ENCODE data around the gene C9. TPM values are rescaled to one million over a fixed set of nuclear protein-coding genes. Genes with fewer than 3 reads are reported as not detected.
"Not testable (repeated sequence)": the region's sequence is repeated elsewhere in the genome, so short reads cannot be mapped to it uniquely, and the experiment has no call there.

C9 gene
- total RNA-seq, 1 donor from 2014 or later: 0.96 TPM

DNA sequence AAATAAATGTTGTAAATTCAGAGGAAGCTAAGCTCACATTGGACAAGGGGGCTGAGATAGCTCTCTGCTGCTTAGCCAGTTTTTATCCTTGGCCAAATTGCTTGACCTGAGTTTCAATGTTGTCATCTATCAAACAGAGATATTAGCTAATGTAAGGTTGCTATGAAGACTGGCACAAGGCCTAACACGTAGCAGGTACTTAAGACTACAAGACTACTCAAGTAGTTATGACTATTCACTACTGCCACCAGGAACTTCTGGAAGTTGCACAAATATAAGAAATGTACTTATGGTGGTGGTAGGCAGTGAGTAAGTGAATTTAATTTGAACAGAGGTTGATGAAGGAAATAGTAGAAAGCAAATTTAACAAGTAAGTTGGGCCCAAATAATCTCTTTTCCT, 127.6 kb downstream of the C9 start:
- Histone ChIP-seq H3K9me3 (peaks cover 0 to 15% of the 10 kb centered on the region in 2 donors), H3K27ac (no peak overlapping the region), H3K27me3 (no peaks in the 10 kb centered on the region), H3K36me3 (no peaks in the 10 kb centered on the region), H3K4me1 (no peaks in the 10 kb centered on the region), H3K4me3 (no peak overlapping the region)
- intact Hi-C loops (cut with DNase I): no loop called here
- no peak for DNase-seq (ENCODE audit: low spot score in 2 of 2)
- TF ChIP-seq, protein P1, sequence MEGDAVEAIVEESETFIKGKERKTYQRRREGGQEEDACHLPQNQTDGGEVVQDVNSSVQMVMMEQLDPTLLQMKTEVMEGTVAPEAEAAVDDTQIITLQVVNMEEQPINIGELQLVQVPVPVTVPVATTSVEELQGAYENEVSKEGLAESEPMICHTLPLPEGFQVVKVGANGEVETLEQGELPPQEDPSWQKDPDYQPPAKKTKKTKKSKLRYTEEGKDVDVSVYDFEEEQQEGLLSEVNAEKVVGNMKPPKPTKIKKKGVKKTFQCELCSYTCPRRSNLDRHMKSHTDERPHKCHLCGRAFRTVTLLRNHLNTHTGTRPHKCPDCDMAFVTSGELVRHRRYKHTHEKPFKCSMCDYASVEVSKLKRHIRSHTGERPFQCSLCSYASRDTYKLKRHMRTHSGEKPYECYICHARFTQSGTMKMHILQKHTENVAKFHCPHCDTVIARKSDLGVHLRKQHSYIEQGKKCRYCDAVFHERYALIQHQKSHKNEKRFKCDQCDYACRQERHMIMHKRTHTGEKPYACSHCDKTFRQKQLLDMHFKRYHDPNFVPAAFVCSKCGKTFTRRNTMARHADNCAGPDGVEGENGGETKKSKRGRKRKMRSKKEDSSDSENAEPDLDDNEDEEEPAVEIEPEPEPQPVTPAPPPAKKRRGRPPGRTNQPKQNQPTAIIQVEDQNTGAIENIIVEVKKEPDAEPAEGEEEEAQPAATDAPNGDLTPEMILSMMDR (IDR thresholded peaks at IDR 0.05): no peak

DNA sequence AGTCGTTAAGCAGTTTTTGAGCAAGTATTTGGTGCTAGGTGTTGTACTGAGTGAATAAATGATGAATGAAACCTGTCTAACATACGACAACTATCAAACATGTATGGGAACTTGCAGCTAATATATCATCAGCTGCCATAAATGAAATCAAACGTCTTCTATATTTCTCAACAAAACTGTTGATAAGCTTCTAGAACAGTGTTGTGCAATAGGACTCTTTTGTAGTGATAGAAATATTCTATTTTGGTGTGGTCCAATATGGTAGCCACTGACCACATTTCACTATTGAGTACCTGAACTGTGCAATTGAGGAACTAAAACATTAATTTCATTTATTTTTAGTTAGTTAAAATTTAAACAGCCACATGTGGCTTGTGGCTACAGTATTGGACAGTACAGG, 128.6 kb downstream of the C9 start:
- H3K27ac ChIP-seq: no peak overlapping the region
- intact Hi-C loops (cut with DNase I): no loop called here
- TF ChIP-seq, protein P1 (IDR thresholded peaks at IDR 0.05): no peak

DNA sequence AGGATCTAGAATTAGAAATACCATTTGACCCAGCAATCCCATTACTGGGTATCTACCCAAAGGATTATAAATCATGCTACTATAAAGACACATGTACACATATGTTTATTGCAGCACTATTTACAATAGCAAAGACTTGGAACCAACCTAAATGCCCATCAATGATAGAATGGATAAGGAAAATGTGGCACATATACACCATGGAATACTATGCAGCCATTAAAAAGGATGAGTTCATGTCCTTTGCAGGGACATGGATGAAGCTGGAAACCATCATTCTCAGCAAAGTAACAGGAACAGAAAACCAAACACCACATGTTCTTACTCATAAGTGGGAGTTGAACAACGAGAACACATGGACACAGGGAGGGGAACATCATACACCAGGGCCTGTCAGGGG, 129.8 kb downstream of the C9 start:
- intact Hi-C loops (cut with DNase I); H3K36me3 ChIP-seq; H3K27ac ChIP-seq; H3K4me1 ChIP-seq; DNase-seq (ENCODE audit: low spot score in 2 of 2); H3K9me3 ChIP-seq; H3K27me3 ChIP-seq; H3K4me3 ChIP-seq: not testable (repeated sequence)

More for the DNA sequence above, 128.6 kb downstream of the C9 start:
- Histone ChIP-seq H3K4me1 (no peaks in the 10 kb centered on the region), H3K4me3 (no peak overlapping the region), H3K36me3 (no peaks in the 10 kb centered on the region), H3K9me3 (peaks cover 0 to 6% of the 10 kb centered on the region in 2 donors), H3K27me3 (no peaks in the 10 kb centered on the region)
- no peak for DNase-seq (ENCODE audit: low spot score in 2 of 2)

Other genes with a start within 250 kb of the C9 start
- gene FYB1, start 144.9 kb downstream of the C9 start, total RNA-seq: 74.1 TPM
- 33.6 TPM for gene DAB2, start 60.5 kb upstream of the C9 start, total RNA-seq

Measured in ascending aorta (tissue), 2 donors.